Fibroblast of the aortic adventitia (primary cell): ENCODE data around the gene UPF3A. TPM values are rescaled to one million over a fixed set of nuclear protein-coding genes. Genes with fewer than 3 reads are reported as not detected.
"Not testable (repeated sequence)": the region's sequence is repeated elsewhere in the genome, so short reads cannot be mapped to it uniquely, and the experiment has no call there.

Experiments
- DNase-seq: peaks from one replicate; pipeline ENCODE4 v3.0.0-alpha.2; 2010; ENCODE audit warnings: low read depth
- H3K4me3 ChIP-seq: 2 replicates; pipeline ENCODE4 v1.5.1; 2011; ENCODE audit warnings: low read depth, mild to moderate bottlenecking, control low read depth, low read length, moderate library complexity
- total RNA-seq: library from RNA; depleted of rRNA; stranded (reverse); fragments of >200 nt; gene quantifications from 2 replicates; pipeline ENCODE4 v1.2.3, GENCODE V29; 2012; ENCODE audit warnings: low replicate concordance
- TF ChIP-seq, protein P1 (sequence below): IDR thresholded peaks from 2 replicates; pipeline ENCODE4 v1.5.1; 2011; ENCODE audit warnings: mild to moderate bottlenecking, low read length, control low read depth, inconsistent platforms; ENCODE audit not compliant: insufficient read depth

Gene UPF3A
- total RNA-seq, 1 donor = 32.1 TPM

DNA sequence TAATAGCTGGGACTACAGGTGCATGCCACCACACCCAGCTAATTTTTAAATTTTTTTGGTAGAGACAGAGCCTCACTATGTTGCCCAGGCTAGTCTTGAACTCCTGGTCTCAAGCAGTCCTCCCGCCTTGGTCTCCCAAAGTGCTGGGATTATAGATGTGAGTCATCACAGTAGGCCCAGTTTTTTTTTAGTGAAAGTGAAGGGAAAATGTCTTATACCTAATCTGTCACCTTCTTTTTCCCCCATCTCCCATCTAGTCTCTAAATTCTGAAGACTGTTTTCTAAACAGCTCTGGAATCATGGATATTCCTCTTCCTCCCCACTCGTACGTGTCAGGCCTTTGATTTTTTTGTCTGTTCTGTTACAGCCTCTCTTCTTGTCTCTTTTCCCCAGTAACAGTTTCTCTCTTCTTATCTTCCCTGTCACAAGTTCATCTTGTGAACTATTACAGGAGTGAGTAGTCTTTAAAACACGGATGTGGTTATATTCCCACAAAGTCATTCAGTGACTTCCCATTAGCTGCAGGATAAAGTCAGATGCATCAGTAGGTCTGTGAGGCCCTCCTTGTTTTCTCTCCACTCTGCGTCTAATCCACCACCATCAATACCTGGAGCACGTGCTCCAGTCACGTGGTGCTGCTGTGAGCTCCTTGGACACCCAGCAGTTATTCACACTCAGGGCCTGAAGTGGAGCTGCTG is 43.8 kb upstream of the UPF3A start:
- DNase-seq = no peak
- TF ChIP-seq, protein P1, sequence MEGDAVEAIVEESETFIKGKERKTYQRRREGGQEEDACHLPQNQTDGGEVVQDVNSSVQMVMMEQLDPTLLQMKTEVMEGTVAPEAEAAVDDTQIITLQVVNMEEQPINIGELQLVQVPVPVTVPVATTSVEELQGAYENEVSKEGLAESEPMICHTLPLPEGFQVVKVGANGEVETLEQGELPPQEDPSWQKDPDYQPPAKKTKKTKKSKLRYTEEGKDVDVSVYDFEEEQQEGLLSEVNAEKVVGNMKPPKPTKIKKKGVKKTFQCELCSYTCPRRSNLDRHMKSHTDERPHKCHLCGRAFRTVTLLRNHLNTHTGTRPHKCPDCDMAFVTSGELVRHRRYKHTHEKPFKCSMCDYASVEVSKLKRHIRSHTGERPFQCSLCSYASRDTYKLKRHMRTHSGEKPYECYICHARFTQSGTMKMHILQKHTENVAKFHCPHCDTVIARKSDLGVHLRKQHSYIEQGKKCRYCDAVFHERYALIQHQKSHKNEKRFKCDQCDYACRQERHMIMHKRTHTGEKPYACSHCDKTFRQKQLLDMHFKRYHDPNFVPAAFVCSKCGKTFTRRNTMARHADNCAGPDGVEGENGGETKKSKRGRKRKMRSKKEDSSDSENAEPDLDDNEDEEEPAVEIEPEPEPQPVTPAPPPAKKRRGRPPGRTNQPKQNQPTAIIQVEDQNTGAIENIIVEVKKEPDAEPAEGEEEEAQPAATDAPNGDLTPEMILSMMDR = no peak
- no peak overlapping the region for H3K4me3 ChIP-seq

DNA sequence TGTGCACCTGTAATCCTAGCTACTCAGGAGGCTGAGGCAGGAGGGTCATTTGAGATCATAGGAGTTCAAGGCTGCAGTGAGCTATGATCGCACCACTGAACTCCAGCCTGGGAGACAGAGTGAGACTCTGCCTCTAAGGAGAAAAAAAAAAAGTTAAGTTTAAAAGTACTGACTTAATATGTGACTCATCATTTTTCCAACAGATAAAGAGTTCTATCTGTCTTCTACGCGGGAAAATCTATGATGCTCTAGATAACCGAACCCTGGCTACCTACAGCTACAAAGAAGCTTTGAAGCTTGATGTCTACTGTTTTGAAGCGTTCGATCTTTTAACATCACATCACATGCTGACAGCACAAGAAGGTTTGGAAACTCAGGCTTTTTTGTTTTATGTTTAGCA is 39.5 kb upstream of the UPF3A start:
- TF ChIP-seq, protein P1 = no peak
- H3K4me3 ChIP-seq = no peak overlapping the region
- no peak for DNase-seq

DNA sequence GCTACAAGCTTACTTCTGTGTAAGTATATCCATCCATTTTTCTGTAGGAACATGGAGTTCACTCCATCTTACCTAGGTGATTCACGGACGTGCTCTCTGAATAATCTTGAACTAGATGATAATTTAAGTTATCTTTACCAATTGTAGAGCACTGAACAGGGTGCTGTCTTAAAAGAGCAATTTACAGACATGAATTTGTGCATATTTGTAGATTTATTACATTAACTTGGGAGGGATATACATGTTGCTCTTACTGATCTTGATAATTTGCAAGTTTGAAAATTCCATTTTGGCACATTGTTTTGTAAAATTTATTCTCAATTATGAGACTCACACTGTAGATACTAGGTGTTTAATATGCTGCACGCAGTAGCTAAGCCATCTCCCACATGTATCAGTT is 37.4 kb upstream of the UPF3A start:
- DNase-seq = no peak
- TF ChIP-seq, protein P1 = no peak
- H3K4me3 ChIP-seq = no peak overlapping the region

DNA sequence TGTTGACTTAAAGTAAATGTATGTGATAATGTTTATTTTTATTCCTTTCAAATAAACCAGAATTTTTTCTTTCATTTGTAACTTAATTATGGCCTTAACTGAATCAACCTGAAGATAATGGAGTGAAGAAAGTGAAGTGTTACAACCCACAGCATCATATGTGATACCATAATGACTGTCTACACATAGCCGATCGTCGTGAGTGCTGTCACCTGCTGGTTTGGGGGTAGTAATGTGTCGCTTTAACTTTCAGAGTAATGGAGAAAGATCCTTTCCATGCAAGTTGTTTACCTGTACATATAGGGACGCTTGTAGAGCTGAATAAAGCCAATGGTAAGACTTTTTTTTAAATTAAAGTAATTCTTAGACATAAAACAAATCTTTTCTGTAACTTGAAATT is 36.8 kb upstream of the UPF3A start:
- DNase-seq = no peak
- TF ChIP-seq, protein P1 = no peak

DNA sequence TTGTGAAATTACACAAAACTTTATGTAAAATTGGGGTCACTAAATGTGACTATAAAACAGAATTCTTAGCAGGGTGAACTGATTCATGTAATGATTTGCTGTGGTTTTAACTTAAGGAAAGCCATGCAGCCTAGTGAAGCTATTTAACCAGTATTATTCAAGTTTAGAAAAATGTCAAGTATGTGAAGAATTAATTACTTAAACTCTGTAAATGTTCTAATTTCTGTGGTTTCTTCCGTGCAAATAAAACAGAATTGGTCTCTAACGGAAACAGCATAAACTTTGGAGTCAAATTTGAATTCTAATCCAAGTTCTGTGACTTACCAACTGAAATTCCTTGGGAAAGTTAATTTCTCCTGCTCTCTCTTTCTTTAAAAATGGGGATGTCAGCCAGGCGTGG is 33.4 kb upstream of the UPF3A start:
- no peak for DNase-seq
- TF ChIP-seq, protein P1 = no peak

More for the DNA sequence above, 36.8 kb upstream of the UPF3A start:
- H3K4me3 ChIP-seq = no peak overlapping the region

DNA sequence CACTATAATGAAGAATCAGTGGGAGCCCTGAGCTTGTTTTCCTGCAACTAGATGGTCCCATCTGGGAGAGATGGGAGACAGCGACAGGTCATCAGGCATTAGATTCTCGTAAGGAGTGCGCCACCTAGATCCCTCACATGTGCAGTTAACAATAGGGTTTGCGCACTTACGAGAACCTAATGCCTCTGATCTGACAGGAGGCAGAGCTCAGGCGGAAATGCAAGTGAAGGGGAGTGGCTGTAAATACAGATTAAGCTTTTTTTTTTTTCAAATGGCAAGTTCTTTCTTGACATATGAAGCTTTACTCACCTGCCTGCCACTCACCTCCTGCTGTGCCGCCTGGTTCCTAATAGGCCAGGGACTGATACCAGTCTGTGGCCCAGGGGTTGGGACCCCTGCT is 32.3 kb upstream of the UPF3A start:
- no peak for DNase-seq
- H3K4me3 ChIP-seq = no peak overlapping the region
- TF ChIP-seq, protein P1 = no peak

More for the DNA sequence above, 33.4 kb upstream of the UPF3A start:
- no peak overlapping the region for H3K4me3 ChIP-seq

DNA sequence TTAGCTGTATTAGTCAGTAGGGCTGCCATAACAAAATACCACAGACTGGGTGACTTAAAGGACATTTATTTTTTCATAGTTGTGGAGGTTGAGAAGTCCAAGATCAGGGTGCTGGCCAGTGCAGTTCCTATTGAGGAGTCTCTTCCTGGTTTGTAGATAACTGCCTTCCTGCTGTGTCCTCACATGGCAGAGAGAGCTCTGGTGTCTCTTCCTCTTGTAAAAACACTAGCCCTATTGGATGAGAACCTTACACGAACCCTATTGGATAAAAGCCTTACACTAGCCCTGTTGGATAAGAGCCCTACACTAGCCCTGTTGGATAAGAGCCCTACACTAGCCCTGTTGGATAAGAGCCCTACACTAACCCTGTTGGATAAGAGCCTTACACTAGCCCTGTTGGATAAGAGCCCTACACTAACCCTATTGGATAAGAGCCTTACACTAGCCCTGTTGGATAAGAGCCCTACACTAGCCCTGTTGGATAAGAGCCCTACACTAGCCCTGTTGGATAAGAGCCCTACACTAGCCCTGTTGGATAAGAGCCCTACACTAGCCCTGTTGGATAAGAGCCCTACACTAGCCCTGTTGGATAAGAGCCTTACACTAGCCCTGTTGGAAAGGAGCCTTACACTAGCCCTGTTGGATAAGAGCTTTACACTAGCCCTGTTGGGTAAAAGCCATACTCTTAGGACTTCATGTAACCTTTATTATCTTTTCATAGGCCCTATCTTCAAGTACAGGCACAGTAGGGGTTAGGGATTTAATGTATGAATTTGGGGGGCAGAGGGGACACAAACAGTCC is 29.6 kb upstream of the UPF3A start:
- DNase-seq, H3K4me3 ChIP-seq: not testable (repeated sequence)
